HG03558 (cell line): Measurements from ENCODE around the gene ATP8A1.
"Not testable (repeated sequence)": the region's sequence is repeated elsewhere in the genome, so short reads cannot be mapped to it uniquely, and the experiment has no call there.

ENCODE experiments used
- ATAC-seq: cut with Tn5 transposase; IDR thresholded peaks from one replicate; pipeline ENCODE4 v1.9.1; 2021; ENCODE audit warnings: moderate number of reproducible peaks; ENCODE audit not compliant: unreplicated experiment; ENCODE audit errors: extremely low read depth

The ATP8A1 gene

DNA sequence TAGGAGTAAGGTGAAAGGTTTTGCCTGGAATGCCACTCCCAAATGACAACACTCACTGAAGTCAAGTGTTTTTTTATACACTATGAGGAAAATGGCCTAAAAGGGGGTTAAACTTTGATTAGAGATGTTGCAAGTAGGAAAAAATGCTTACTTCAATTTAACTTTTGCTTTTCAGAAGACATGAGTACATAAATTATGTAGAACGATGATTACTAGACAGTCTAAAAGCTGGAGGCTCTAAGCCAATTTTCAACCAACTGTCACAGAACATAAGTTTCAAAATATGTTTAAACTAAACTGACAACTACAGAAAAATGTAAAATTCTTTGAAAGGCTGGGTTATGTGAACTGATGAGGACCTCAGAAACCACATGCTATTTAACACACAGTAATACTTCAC, 176.2 kb downstream of the ATP8A1 start:
- no peak for ATAC-seq

DNA sequence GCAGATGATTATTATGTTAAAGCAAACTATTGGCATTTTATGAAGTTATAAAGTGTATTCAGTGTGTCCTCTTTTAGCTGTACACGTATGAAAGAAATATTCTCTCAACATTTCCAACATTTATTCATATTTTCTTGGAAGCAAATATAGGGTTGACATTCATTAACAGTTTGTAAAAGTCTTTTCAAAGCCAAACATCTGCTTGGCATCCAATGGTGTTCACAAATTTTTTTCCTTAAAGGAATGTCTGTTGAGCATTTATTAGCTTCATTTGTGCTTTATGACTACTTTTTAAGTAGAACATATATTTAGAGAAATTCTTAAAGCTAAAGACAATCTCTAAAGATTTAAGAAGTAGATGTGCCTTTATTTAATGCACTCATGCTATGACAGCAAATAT, 176.6 kb downstream of the ATP8A1 start:
- no peak for ATAC-seq

DNA sequence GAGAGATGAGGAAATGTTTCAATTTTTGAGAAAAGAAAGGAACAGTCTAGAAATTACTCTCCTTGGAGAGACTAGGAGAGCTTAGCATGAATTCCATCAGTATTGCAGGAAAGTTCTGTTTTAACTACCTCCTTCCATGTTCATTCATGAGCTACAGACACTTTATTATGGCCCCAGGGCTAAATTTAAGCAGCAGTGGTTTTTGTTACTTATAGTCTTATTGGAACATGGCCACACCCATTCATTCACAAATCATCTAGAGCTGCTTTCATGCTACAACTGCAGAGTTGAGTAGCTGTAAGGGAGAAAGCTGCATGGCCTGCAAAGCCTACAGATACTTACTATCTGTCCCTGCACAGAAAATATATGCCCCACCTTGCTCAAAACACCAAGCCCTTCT, 178.0 kb downstream of the ATP8A1 start:
- no peak for ATAC-seq

DNA sequence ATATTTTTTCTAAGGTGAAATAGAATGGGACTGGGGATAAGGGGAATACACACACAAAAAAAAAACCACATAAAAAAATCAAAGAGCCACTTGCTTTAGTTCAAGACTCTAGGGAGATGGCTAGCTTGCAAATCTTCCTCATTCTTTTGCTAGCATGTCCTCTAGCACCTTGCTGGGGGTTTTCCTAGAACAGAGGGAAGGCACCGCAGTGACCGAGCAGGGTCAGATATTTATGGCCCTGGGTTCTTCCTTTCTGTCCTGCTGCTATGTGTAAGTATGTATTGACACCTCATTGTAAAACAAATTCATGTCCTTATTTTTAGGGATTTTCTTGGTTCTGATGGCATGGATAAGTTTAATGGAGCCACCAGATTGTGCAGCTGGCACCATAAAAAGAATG, 178.4 kb downstream of the ATP8A1 start:
- peak; percentile 74 for ATAC-seq

DNA sequence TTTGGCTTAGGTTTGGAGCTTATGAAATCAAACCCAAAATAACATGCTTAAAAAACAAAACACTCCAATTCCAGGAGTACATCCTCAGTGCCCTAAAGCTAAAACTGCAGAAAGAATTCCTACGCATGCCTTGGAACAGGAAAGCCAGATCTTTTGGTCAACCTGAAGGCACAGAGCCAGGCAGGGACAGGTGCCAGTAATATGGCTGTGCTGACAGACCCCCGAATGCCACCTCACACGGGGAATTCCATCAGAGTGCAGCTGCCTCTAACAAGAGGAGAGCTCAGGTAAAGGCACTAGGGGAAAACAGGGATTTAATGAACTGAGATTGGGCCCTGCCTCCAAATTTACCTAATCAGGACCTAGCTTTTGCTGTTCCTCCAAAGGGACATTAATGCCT, 182.5 kb downstream of the ATP8A1 start:
- no peak for ATAC-seq

DNA sequence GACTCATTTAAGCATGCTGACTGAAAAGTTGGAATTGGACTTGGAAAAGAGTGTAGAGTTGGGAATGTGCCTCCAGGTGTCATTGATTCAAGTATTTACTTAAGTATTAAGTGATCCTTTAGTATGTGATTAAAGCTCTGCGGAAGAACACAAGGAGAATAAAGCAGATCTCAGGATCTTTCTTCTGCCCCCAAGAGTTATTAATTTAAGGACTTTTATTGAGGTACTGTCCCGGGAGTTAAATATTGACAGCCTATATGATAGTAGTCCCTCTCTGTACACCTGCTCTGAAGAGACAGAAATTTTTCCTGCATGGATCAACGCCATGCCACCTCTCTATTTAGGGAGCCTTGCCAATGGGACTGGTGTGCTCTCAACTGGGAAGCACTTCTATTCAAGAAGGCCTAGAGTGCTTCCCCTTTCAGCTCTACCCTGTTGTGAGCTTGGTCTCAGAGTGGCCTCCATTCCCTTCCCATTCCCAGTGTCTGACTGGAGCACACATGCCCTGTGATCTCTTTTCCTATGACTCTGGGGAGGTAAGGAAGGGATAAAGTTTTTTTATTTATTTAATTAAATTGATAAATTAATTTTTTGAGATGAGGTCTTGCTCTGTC, 183.7 kb downstream of the ATP8A1 start:
- ATAC-seq = no peak

DNA sequence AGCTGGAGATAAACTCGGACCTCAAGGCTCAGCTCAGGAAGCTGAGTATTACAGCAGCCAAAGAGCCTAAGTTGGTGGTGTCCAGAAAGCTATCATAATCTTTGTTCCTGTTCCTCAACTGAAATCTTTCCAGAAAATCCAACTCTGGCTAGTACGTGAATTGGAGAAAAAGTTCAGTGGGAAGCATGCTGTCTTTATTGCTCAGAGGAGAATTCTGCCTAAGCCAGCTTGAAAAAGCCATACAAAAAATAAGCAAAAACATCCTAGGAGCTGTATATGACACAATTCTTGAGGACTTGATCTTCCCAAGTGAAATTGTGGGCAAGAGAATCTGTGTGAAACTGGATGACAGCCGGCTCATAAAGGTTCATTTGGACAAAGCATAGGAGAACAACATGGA, 185.0 kb downstream of the ATP8A1 start:
- no peak for ATAC-seq

DNA sequence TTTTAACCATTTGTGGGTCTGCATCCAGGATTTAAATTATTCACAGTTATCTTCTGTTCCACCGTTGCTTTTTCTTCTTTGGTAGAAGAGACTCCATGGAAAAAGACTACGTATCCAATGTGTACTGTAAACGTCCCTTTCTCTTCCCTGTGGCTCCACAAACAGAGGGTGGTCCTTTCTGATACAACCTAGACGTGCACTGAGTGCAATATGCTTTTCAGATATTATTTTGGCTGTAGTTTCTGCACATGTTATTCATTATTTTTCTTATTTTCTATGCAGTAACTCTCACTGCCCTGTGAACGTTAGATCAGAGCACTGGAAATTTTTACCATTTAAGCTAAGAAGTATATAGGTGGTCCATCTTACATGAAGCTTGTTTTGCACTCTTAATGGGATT, 186.9 kb downstream of the ATP8A1 start:
- ATAC-seq = no peak

DNA sequence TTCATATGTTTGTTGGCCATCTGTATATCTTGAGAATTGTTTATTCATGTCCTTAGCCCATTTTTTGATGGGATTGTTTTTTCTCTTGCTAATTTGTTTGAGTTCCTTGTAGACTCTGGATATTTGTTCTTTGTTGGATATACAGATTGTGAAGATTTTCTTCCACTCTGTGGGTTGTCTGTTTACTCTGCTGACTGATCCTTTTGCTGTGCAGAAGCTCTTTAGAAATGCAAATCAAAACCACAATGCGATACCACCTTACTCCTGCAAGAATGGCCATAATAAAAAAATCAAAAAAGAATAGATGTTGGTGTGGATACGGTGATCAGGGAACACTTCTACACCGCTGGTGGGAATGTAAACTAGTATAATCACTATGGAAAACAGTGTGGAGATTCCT, 189.1 kb downstream of the ATP8A1 start:
- ATAC-seq = not testable (repeated sequence)

DNA sequence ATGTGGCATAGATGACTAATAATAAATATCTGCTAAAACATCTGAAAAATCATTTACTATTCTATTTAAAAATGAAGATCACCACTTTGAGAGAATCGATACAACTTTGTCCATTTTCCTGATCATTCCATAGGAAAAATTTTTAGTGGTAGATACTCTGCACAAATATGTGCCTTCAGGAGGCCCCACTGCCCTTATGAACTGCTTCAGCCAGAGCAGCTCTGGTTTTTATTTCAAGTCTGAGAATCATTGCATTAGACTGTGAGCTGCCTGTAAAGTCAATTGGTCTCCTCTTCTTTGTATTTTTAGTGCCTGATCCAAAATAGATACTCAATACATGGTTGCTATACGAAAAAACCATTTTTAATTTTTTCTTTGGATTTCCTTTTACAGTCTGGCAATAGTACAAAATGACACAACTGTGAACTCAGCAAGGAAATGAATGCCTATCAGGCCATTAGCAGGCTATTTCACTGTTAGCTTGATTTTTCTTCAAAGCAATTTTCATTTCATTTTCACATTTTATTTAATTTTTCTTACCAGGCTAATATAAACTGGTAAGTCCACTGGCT, 190.5 kb downstream of the ATP8A1 start:
- no peak for ATAC-seq

DNA sequence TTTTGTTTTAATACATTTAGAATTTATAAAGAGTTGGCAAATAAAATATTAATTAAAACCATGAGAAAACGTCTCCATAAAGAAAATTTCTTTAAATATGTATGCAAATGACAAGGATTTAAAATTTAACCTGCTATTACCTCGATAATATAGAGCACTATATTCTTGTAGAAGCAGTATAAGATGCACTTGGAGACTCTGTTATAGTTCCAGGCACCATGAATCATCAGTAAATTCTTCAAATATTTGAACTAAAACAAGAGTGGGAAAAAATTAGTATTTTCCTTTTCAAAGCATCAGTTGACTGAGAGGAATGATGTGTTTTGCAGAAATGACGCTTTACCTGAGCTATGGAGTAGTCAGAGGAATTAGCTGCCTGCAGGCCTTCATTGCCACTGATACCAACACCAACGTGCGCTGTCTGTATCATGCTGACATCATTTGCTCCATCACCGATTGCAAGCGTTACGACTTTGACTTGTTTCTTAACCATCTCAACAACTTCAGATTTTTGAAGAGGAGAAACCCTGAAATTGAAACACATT, 192.3 kb downstream of the ATP8A1 start:
- no peak for ATAC-seq

DNA sequence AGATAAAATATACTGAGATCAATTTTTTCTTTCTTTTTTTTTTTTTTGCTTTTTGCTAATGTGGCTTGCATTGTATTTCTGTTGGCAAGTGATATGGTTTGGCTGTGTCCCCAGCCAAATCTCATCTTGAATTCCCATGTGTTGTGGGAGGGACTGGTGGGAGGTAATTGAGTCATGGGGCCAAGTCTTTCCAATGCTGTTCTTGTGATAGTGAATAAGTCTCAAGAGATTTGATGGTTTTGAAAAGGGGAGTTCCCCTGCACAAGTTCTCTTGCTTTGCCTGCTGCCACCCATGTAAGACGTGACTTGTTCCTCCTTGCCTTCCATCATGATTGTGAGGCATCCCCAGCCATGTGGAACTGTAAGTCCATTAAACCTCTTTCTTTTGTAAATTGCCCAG, 195.7 kb downstream of the ATP8A1 start:
- not testable (repeated sequence) for ATAC-seq

DNA sequence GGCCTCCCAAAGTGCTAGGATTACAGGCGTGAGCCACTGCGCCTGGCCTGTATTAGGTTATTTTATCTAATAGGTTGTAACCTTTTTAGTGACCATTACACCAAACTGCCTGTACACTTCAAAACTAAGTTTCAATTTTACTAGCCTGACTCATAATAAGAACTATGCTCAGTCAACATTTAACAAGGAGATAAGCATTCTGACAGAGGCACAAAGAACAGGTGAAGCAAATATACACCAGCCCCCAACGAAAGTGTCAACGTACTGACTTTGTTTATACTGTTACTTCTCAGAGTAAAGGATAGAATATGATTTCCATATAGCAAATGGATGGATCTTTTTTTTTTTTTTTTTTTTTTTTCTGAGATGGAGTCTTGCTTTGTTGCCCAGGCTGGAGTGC, 196.9 kb downstream of the ATP8A1 start:
- peak; percentile 99 for ATAC-seq

DNA sequence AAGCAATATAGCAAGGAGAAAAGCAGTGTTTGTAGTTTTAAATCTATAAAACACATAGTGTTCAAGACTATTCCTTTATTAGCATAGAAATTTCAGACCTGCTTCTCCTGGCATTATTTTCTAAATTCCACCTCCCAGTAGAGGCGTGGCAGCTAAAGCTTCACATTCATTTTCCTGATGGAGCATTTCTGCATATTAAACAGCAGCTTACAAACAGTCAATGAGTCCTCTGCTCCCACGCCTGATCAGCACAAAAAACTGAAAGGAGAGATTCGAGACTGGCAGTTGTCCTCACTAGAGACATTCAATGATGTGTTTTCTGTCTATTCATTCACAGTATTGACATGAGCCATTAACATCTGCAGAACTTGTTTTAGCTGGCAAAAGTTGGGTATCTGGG, 198.2 kb downstream of the ATP8A1 start:
- ATAC-seq = no peak

DNA sequence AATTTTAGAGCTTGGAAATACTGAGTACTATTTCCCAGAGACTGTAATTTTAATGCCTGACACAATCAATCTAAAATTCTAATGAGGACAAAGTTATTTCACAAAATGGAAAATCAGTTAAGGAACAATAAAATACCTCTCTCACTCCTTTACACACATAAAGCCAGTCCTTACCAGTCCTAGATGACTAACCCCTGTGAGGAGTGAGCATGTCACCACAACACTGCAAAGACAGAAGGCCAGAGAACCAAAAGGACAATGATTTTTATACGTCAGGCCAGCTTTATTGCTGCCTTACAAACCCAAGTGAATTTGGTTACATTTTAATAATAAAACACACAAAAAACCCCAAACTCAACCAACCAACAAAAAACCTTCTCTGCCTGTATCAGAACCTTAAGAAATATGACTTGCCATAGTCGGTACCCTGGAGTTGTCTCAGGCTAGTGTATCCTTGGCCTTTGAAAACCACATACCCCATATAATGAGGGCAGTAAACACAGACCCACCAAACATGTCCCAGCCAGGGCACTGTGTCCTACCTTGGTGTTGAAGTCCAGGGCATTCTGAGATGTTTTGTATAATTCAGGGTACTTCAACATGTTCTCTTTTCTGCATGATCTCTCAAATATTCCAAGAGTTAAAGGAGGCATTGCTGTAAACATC, 202.0 kb downstream of the ATP8A1 start:
- no peak for ATAC-seq

DNA sequence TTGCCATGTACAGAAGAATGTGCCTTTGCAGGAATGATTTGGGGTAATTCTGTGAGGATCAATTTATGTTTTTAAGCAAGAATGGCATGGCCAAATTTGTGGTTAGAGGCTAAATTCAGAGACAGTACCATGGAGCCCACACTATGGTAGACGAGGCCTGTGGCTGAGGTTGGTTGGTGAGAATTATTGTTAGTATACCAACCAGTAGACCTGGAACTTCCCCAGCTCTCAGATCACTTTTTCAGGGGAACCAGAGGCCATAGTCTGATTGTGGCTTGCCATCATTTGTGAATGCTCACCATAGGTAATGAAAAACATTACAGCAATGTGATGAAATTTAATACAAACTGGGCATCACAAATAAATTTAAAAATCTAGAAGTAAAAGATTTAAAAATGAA, 203.3 kb downstream of the ATP8A1 start:
- ATAC-seq = no peak

DNA sequence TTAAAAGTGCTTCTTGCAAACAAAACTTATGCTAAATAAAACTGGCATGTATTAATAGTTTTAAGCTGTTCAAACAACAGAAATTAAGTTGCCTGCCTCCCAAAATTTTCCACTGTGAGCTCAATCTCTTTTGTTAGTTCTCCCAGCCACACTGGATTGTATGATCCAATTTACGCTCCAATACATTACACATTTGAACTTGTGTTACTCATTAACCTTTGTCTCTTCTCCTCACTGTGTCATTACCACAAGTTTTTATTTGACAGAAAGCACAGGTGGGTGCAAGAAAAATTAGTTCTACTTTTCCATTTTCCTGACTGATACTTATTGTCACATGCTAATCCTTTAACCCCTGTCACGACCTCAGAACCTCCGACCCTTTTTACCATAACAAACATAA, 204.1 kb downstream of the ATP8A1 start:
- ATAC-seq = no peak

DNA sequence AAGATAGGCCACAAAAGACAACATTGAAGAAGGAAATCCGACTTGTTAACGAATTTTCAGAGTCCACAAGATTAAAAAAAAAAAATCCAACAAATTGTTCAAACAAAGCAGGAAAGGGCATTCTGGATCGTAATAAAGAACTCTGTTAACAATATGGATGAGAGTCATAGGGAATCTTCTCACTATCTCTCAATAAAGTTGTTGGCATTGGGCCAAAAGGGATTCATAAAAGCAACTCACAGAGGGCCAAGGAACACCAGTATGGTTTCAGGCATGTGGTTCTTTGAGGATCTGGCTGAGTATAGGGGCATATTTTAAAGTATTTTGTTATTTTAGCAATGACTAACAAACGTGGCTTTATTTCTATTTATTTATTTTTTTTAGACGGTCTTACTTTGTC, 210.1 kb downstream of the ATP8A1 start:
- no peak for ATAC-seq

DNA sequence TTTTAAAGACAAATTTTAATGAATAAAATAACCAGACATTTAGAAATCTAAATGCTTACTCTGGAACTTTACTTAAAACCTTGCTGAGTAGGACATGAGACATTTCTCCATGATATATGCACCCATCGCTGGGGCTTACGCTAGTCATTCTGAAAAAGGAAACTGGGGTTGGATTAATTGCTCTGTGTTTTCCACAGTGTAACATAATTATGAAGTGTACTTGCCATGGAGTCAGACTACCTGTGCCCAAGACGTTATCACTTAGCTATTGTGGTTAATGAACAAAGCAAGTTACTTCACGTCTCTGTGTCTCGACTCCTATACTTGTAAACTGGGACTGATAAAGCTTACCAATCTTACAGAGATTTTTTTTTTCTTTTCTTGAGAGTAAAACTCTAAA, 211.9 kb downstream of the ATP8A1 start:
- ATAC-seq = no peak

DNA sequence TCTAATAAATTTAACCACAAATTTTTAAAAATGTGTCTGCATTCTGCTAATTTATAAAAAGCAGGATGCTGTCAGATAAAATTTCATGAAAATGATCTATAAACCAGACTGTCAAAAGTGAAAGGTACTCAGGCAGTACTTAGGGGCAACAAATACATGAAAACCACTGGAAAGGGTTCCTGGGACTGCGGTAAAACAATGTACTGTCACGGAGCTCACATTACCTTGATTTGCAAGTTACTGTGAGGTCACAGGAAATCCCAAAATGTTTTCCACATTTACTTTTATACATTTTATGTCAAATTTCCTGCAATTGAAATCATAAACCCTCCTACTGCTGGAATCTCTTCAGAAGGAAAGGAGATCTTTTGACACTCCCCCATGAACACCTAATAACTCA, 214.3 kb downstream of the ATP8A1 start:
- ATAC-seq = no peak

DNA sequence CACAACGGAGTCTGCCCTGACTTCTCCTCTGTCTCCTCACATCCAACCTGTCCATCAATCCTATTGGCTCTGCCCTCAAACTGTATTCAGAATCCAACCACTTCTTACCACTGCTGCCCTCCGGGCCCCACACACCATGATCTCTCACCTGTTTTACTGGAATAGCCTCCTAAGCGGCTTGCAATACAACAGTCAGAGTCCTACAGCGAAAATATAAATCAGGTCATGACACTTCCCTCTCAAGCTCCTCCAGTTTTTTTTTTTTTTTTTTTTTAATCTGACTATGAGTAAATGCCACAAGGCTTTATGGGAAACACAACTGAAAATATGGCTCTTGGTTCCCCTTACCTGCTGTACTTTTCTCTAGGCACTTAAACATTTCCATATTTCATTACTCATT, 216.8 kb downstream of the ATP8A1 start:
- ATAC-seq = no peak
